ENCODE results near the gene ITGA4. TPM values are rescaled to one million over a fixed set of nuclear protein-coding genes. Genes with fewer than 3 reads are reported as not detected.

The ITGA4 gene
- total RNA-seq, 4 donors from 2014 or later, result 7.7 to 28.7 (median 12.2) TPM

GRCh38 chr2:181516992-181517391 is 59.8 kb downstream of the ITGA4 start:
- no peak for TF ChIP-seq CTCF (IDR thresholded peaks at IDR 0.05; ENCODE audit: low read depth)

- TF ChIP-seq CTCF (IDR thresholded peaks at IDR 0.05; ENCODE audit: low read depth), result no peak
These were observed 60.6 kb downstream of the ITGA4 start for GRCh38 chr2:181517685-181518301.

DNA sequence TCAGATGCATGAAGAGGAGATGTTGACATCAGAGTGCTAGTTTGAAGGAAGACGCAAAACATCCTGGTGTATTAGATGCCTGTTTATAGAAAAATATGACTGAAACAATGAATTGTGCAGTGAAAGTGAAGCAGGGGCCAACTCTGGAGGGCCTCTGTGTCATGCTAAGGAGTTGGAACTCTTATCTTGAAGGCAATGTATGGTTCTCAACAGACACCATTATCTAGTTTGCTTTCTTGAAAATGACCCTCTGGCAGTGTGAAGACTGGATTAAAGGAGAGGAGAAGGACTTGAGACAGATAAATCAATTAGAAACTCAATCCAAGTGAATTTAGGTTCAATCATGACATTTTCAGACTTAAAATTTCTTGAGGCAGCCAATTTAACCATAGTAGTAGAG is 63.1 kb downstream of the ITGA4 start:
- no peak for TF ChIP-seq CTCF (IDR thresholded peaks at IDR 0.05; ENCODE audit: low read depth)

DNA sequence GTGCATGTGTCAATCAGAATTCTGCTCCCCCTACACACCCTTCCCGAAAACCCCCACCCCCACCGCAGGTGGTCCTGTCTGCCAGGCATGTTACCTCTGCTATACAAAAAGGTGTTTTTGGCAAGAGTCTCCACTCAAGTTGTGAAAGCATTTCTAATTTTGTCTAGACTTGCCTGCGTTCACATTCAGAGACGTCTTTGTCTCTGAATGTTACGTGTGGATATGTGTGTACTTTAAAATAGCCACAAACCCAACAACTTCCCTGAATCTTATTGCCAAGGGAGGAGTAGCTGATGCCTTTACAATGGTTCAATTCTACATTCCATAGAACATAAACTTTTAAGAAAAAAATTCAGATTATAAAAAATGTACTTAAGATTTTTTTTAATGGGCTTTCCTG is 66.6 kb downstream of the ITGA4 start:
- no peak for TF ChIP-seq CTCF (IDR thresholded peaks at IDR 0.05; ENCODE audit: low read depth)

DNA sequence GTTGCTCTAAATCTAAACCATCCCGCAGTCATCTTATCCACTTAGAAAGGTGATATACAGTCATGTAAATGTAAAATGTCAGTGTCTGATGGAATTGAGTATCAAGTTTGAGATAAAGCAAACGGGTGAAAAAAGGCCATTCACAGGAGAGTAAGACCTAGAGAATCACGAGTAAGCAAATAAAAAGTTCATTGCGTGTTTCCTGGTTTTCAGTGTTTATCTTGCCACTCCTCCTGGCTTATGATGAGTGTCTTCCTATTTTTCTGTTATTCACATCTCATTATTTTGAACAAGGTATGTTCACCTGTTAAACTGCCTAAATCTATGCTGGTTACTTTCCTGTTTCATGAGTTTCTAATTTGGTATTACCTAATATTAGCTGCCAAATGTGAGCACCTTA is 68.8 kb downstream of the ITGA4 start:
- TF ChIP-seq CTCF (IDR thresholded peaks at IDR 0.05; ENCODE audit: low read depth), result no peak

GRCh38 chr2:181527058-181527457 is 69.9 kb downstream of the ITGA4 start:
- TF ChIP-seq CTCF (IDR thresholded peaks at IDR 0.05; ENCODE audit: low read depth), result no peak

GRCh38 chr2:181528441-181528840 is 71.3 kb downstream of the ITGA4 start:
- no peak for TF ChIP-seq CTCF (IDR thresholded peaks at IDR 0.05; ENCODE audit: low read depth)

Measured in subcutaneous adipose tissue (tissue), 4 donors.